ENCODE results near the gene TEX12.

TEX12 gene

GRCh38 chr11:112211536-112211935 is 44.4 kb downstream of the TEX12 start:
- DNase-seq (ENCODE audit: low read depth, low spot score): no peak

- DNase-seq (ENCODE audit: low read depth, low spot score): no peak
These were observed 45.1 kb downstream of the TEX12 start for GRCh38 chr11:112212290-112212689.

GRCh38 chr11:112212710-112213109 is 45.5 kb downstream of the TEX12 start:
- DNase-seq (ENCODE audit: low read depth, low spot score): no peak

- DNase-seq (ENCODE audit: low read depth, low spot score): no peak
These were observed 46.6 kb downstream of the TEX12 start for GRCh38 chr11:112213753-112214152.

- DNase-seq (ENCODE audit: low read depth, low spot score): no peak
These were observed 48.4 kb downstream of the TEX12 start for GRCh38 chr11:112215621-112216020.

GRCh38 chr11:112216561-112217105 is 49.5 kb downstream of the TEX12 start:
- DNase-seq (ENCODE audit: low read depth, low spot score): no peak

- DNase-seq (ENCODE audit: low read depth, low spot score): peak; percentile 49
These were observed 52.5 kb downstream of the TEX12 start for GRCh38 chr11:112219476-112220232.

- no peak for DNase-seq (ENCODE audit: low read depth, low spot score)
These were observed 54.2 kb downstream of the TEX12 start for GRCh38 chr11:112221274-112221835.

Data from ELF-1 (cell line).